ENCODE data around the gene CRISPLD2.

Gene CRISPLD2

GRCh38 chr16:84800158-84800978, 19.4 kb upstream of the CRISPLD2 start:
- no peak for DNase-seq (ENCODE audit: low spot score)

- DNase-seq (ENCODE audit: low spot score), result no peak
Observed at GRCh38 chr16:84803146-84803545, 16.6 kb upstream of the CRISPLD2 start.

GRCh38 chr16:84804326-84804725, 15.5 kb upstream of the CRISPLD2 start:
- no peak for DNase-seq (ENCODE audit: low spot score)

GRCh38 chr16:84806256-84806889, 13.4 kb upstream of the CRISPLD2 start:
- DNase-seq (ENCODE audit: low spot score), result peak; percentile 64

GRCh38 chr16:84806890-84807258, 12.9 kb upstream of the CRISPLD2 start:
- no peak for DNase-seq (ENCODE audit: low spot score)

GRCh38 chr16:84807776-84808175, 12.0 kb upstream of the CRISPLD2 start:
- no peak for DNase-seq (ENCODE audit: low spot score)

GRCh38 chr16:84808826-84809225, 11.0 kb upstream of the CRISPLD2 start:
- DNase-seq (ENCODE audit: low spot score), result no peak

GRCh38 chr16:84810518-84811273, 9.1 kb upstream of the CRISPLD2 start:
- no peak for DNase-seq (ENCODE audit: low spot score)

GRCh38 chr16:84811529-84811928, 8.3 kb upstream of the CRISPLD2 start:
- DNase-seq (ENCODE audit: low spot score), result no peak

GRCh38 chr16:84813141-84813934, 6.4 kb upstream of the CRISPLD2 start:
- no peak for DNase-seq (ENCODE audit: low spot score)

GRCh38 chr16:84815462-84815861, 4.3 kb upstream of the CRISPLD2 start:
- DNase-seq (ENCODE audit: low spot score), result no peak

GRCh38 chr16:84816023-84816422, 3.8 kb upstream of the CRISPLD2 start:
- DNase-seq (ENCODE audit: low spot score), result no peak

- DNase-seq (ENCODE audit: low spot score), result no peak
Observed at GRCh38 chr16:84816485-84816884, 3.3 kb upstream of the CRISPLD2 start.

- no peak for DNase-seq (ENCODE audit: low spot score)
Observed at GRCh38 chr16:84817206-84817605, 2.6 kb upstream of the CRISPLD2 start.

- DNase-seq (ENCODE audit: low spot score), result no peak
Observed at GRCh38 chr16:84817613-84818012, 2.2 kb upstream of the CRISPLD2 start.

GRCh38 chr16:84818133-84818532, 1.7 kb upstream of the CRISPLD2 start:
- no peak for DNase-seq (ENCODE audit: low spot score)

GRCh38 chr16:84818989-84819643, 669 bp upstream of the CRISPLD2 start:
- DNase-seq (ENCODE audit: low spot score), result no peak

- DNase-seq (ENCODE audit: low spot score), result peak; percentile 62
Observed at GRCh38 chr16:84820305-84820684, 510 bp downstream of the CRISPLD2 start.

GRCh38 chr16:84820771-84821170, 986 bp downstream of the CRISPLD2 start:
- no peak for DNase-seq (ENCODE audit: low spot score)

- no peak for DNase-seq (ENCODE audit: low spot score)
Observed at GRCh38 chr16:84821179-84821578, 1.4 kb downstream of the CRISPLD2 start.

Measured in HuH-7.5 (cell line).